ENCODE measurements around the gene TIMP1.

- no peak for TF ChIP-seq CTCF (IDR thresholded peaks at IDR 0.05; ENCODE audit: low read depth, low read length)
- no peak for TF ChIP-seq EZH2phosphoT487 (IDR thresholded peaks at IDR 0.05; ENCODE audit: low read depth)
Measured at GRCh38 chrX:47577424-47577823, 4.8 kb upstream of the TIMP1 start.
